Lung (tissue), 12 donors: ENCODE data around the gene C19orf67. TPM values are rescaled to one million over a fixed set of nuclear protein-coding genes. Genes with fewer than 3 reads are reported as not detected.

Experiments used
- ATAC-seq: fragments of 200-7000 bp; cut with Tn5 transposase; one replicate; pipeline ENCODE4 v1.9.1; 2020; ENCODE audit warnings: moderate number of reproducible peaks; ENCODE audit not compliant: insufficient read depth, low FRiP score
- DNase-seq, 3 donors: peaks; one replicate each; pipeline ENCODE4 v3.0.0-alpha.2; 2013 to 2017
- H3K27ac ChIP-seq, 2 donors: one replicate each; pipeline ENCODE4 v1.5.1; 2013; ENCODE audit warnings: mild to moderate bottlenecking in 2 of 2, moderate library complexity in 2 of 2, control low read depth in 1 of 2, inconsistent platforms in 1 of 2, low read depth in 1 of 2, low read length in 1 of 2
- H3K27me3 ChIP-seq, 3 donors: one replicate each; pipeline ENCODE4 v1.5.1; 2013; ENCODE audit warnings: low read length in 2 of 3; ENCODE audit not compliant: control insufficient read depth in 3 of 3, insufficient read depth in 3 of 3
- H3K36me3 ChIP-seq, 4 donors: one replicate each; pipeline ENCODE4 v1.5.1; 2013; ENCODE audit warnings: low read length in 4 of 4, mild to moderate bottlenecking in 1 of 4, moderate library complexity in 1 of 4; ENCODE audit not compliant: control insufficient read depth in 4 of 4, insufficient read depth in 4 of 4
- H3K4me1 ChIP-seq, 5 donors: one replicate each; pipeline ENCODE4 v1.5.1; 2013; ENCODE audit warnings: low read length in 5 of 5, mild to moderate bottlenecking in 2 of 5, moderate library complexity in 1 of 5; ENCODE audit not compliant: control insufficient read depth in 5 of 5, insufficient read depth in 5 of 5
- H3K4me3 ChIP-seq: one replicate; pipeline ENCODE4 v1.5.1; 2013; ENCODE audit warnings: mild to moderate bottlenecking, control low read depth, moderate library complexity
- H3K9ac ChIP-seq, 2 donors: one replicate each; pipeline ENCODE4 v1.5.1; 2013; ENCODE audit warnings: low read length in 2 of 2, control low read depth in 1 of 2; ENCODE audit not compliant: insufficient read depth in 1 of 2
- H3K9me3 ChIP-seq, 4 donors: one replicate each; pipeline ENCODE4 v1.5.1; 2013; ENCODE audit warnings: low read length in 3 of 4, mild to moderate bottlenecking in 1 of 4, moderate library complexity in 1 of 4; ENCODE audit not compliant: control insufficient read depth in 4 of 4, insufficient read depth in 3 of 4
- CTCF ChIP-seq: IDR thresholded peaks from 2 replicates; pipeline ENCODE4 v1.5.1; 2012; ENCODE audit warnings: mild to moderate bottlenecking; ENCODE audit errors: control extremely low read depth, extremely low read depth
- WGBS, 2 donors: extraction: QIAGEN DNeasy Blood & Tissue Kit; methylation state at CpG; one replicate each; pipeline ENCODE4 v1.1.7; 2013; 5-methylcytosine and 5-hydroxymethylcytosine counted together
- polyA plus RNA-seq, 2 donors: library from polyadenylated mRNA; stranded (reverse); fragments of 200-250 nt; gene quantifications; one replicate each; pipeline ENCODE4 v1.2.1, GENCODE V29; 2013
- total RNA-seq, 2 donors: library from RNA; depleted of rRNA in 1 of 2; stranded (reverse); fragments of >200 nt in 1 of 2; gene quantifications; one replicate each; pipeline ENCODE4 v1.2.1, GENCODE V29; 2014 to 2021
- donor health status: control.
- donor health status: control.
- donor health status: Bipolar disorder and iron deficiency.
- donor health status: healthy.
- donor health status: DM: yes; HTN: yes; CAD: no.

The C19orf67 gene
- total and polyA plus RNA-seq, 4 donors = 0.37 to 1.0 (median 0.38) TPM; not detected in 1

- Histone ChIP-seq H3K9me3 (peaks cover 0 to 9% (median 2%) of the 10 kb centered on the region in 4 donors), H3K9ac (no peak overlapping the region), H3K4me1 (no peaks in the 10 kb centered on the region), H3K27ac (no peak overlapping the region), H3K36me3 (peaks cover 14 to 28% (median 22%) of the 10 kb centered on the region in 4 donors), H3K4me3 (no peak overlapping the region), H3K27me3 (no peaks in the 10 kb centered on the region)
- ATAC-seq (no peak), DNase-seq (no peak)
- no peak for TF ChIP-seq CTCF
- WGBS, 2 donors = 95 to 98% methylated on average over 11 of the region's 11 CpGs
Observed at GRCh38 chr19:14096272-14096992, 10.8 kb upstream of the C19orf67 start.

GRCh38 chr19:14094854-14095253 lies 9.3 kb upstream of the C19orf67 start:
- TF ChIP-seq CTCF = no peak
- DNase-seq (no peak), ATAC-seq (no peak)
- Histone ChIP-seq H3K27ac (no peak overlapping the region), H3K4me1 (no peaks in the 10 kb centered on the region), H3K27me3 (no peaks in the 10 kb centered on the region), H3K9ac (no peak overlapping the region), H3K9me3 (peaks cover 0 to 9% (median 2%) of the 10 kb centered on the region in 4 donors), H3K36me3 (peaks cover 14 to 28% (median 17%) of the 10 kb centered on the region in 4 donors), H3K4me3 (no peak overlapping the region)
- WGBS, 2 donors = 90 to 91% methylated on average over 7 of the region's 7 CpGs

GRCh38 chr19:14093117-14093823 lies 7.7 kb upstream of the C19orf67 start:
- Histone ChIP-seq H3K4me1 (peaks cover 0 to 9% (median 0%) of the 10 kb centered on the region in 5 donors), H3K27me3 (no peaks in the 10 kb centered on the region), H3K9ac (no peak overlapping the region), H3K4me3 (no peak overlapping the region), H3K9me3 (peaks cover 0 to 9% (median 2%) of the 10 kb centered on the region in 4 donors), H3K27ac (no peak overlapping the region), H3K36me3 (peaks cover 11 to 32% (median 20%) of the 10 kb centered on the region in 4 donors)
- no peak for TF ChIP-seq CTCF
- ATAC-seq (no peak), DNase-seq (no peak)
- WGBS, 2 donors = 87 to 89% methylated on average over 9 of the region's 9 CpGs
